Tibial nerve (tissue), 4 donors: ENCODE results near the gene MGLL.

Experiments
- CTCF ChIP-seq, 5 experiments: fragments of 200-600 bp in 3 of 5; fragments of 450-650 bp in 2 of 5; sonication (generic) in 3 of 5; IDR thresholded peaks; one replicate each; pipeline ENCODE4 v1.5.1; 2016 to 2019; ENCODE audit warnings: antibody characterized with exemption in 5 of 5, mild to moderate bottlenecking in 3 of 5, moderate library complexity in 2 of 5
- EP300 ChIP-seq, 2 donors: sonication (generic); formaldehyde crosslinking; IDR thresholded peaks; one replicate each; pipeline ENCODE4 v1.6.1; 2017; ENCODE audit warnings: antibody characterized with exemption in 2 of 2, mild to moderate bottlenecking in 1 of 2

GRCh38 chr3:127811717-127812116 is 10.6 kb downstream of the MGLL start:
- TF ChIP-seq CTCF (IDR thresholded peaks at IDR 0.05) (no peak), EP300 (IDR thresholded peaks at IDR 0.05) (no peak)
